ENCODE measurements around the gene GLB1L2.

The GLB1L2 gene

GRCh38 chr11:134390706-134391569, 59.1 kb downstream of the GLB1L2 start:
- no peak overlapping the region for H3K4me3 Mint-ChIP-seq
- H3K4me1 Mint-ChIP-seq (ENCODE audit: low read depth) = peaks cover 16% of the 10 kb centered on the region
- no peak overlapping the region for H3K27ac Mint-ChIP-seq
- H3K36me3 Mint-ChIP-seq = no peaks in the 10 kb centered on the region
- no peaks in the 10 kb centered on the region for H3K9me3 Mint-ChIP-seq (ENCODE audit: low read depth)
- peaks cover under 1% of the 10 kb centered on the region for H3K27me3 Mint-ChIP-seq

GRCh38 chr11:134391656-134392055, 59.9 kb downstream of the GLB1L2 start:
- Mint-ChIP-seq H3K9me3 (ENCODE audit: low read depth) (no peaks in the 10 kb centered on the region), H3K36me3 (no peaks in the 10 kb centered on the region), H3K27me3 (no peaks in the 10 kb centered on the region), H3K4me3 (no peak overlapping the region), H3K4me1 (ENCODE audit: low read depth) (peaks cover 9% of the 10 kb centered on the region), H3K27ac (no peak overlapping the region)

- Mint-ChIP-seq H3K27me3 (no peaks in the 10 kb centered on the region), H3K9me3 (ENCODE audit: low read depth) (no peaks in the 10 kb centered on the region), H3K4me3 (no peak overlapping the region), H3K36me3 (no peaks in the 10 kb centered on the region), H3K4me1 (ENCODE audit: low read depth) (no peaks in the 10 kb centered on the region), H3K27ac (no peak overlapping the region)
Measured at GRCh38 chr11:134392953-134393615, 61.3 kb downstream of the GLB1L2 start.

GRCh38 chr11:134393638-134394037, 61.9 kb downstream of the GLB1L2 start:
- no peaks in the 10 kb centered on the region for H3K36me3 Mint-ChIP-seq
- H3K27ac Mint-ChIP-seq = no peak overlapping the region
- H3K27me3 Mint-ChIP-seq = no peaks in the 10 kb centered on the region
- no peaks in the 10 kb centered on the region for H3K9me3 Mint-ChIP-seq (ENCODE audit: low read depth)
- no peaks in the 10 kb centered on the region for H3K4me1 Mint-ChIP-seq (ENCODE audit: low read depth)
- no peak overlapping the region for H3K4me3 Mint-ChIP-seq

GRCh38 chr11:134394311-134394710, 62.5 kb downstream of the GLB1L2 start:
- no peaks in the 10 kb centered on the region for H3K9me3 Mint-ChIP-seq (ENCODE audit: low read depth)
- H3K36me3 Mint-ChIP-seq = no peaks in the 10 kb centered on the region
- H3K4me3 Mint-ChIP-seq = no peak overlapping the region
- H3K27me3 Mint-ChIP-seq = no peaks in the 10 kb centered on the region
- no peak overlapping the region for H3K27ac Mint-ChIP-seq
- no peaks in the 10 kb centered on the region for H3K4me1 Mint-ChIP-seq (ENCODE audit: low read depth)

GRCh38 chr11:134395002-134395401, 63.2 kb downstream of the GLB1L2 start:
- no peaks in the 10 kb centered on the region for H3K27me3 Mint-ChIP-seq
- no peak overlapping the region for H3K27ac Mint-ChIP-seq
- H3K36me3 Mint-ChIP-seq = no peaks in the 10 kb centered on the region
- H3K4me3 Mint-ChIP-seq = no peak overlapping the region
- H3K9me3 Mint-ChIP-seq (ENCODE audit: low read depth) = no peaks in the 10 kb centered on the region
- no peaks in the 10 kb centered on the region for H3K4me1 Mint-ChIP-seq (ENCODE audit: low read depth)

GRCh38 chr11:134397304-134398078, 65.7 kb downstream of the GLB1L2 start:
- Mint-ChIP-seq H3K36me3 (no peaks in the 10 kb centered on the region), H3K4me3 (no peak overlapping the region), H3K27me3 (peaks cover 6% of the 10 kb centered on the region), H3K27ac (no peak overlapping the region), H3K4me1 (ENCODE audit: low read depth) (no peaks in the 10 kb centered on the region), H3K9me3 (ENCODE audit: low read depth) (no peaks in the 10 kb centered on the region)

GRCh38 chr11:134398079-134398444, 66.3 kb downstream of the GLB1L2 start:
- Mint-ChIP-seq H3K4me1 (ENCODE audit: low read depth) (no peaks in the 10 kb centered on the region), H3K36me3 (no peaks in the 10 kb centered on the region), H3K4me3 (no peak overlapping the region), H3K27me3 (peaks cover 6% of the 10 kb centered on the region), H3K9me3 (ENCODE audit: low read depth) (no peaks in the 10 kb centered on the region), H3K27ac (no peak overlapping the region)

GRCh38 chr11:134398644-134399292, 67.0 kb downstream of the GLB1L2 start:
- Mint-ChIP-seq H3K27ac (no peak overlapping the region), H3K4me3 (no peak overlapping the region), H3K27me3 (peaks cover 9% of the 10 kb centered on the region)

GRCh38 chr11:134399293-134399654, 67.5 kb downstream of the GLB1L2 start:
- no peaks in the 10 kb centered on the region for H3K4me1 Mint-ChIP-seq (ENCODE audit: low read depth)

More at GRCh38 chr11:134398644-134399292, 67.0 kb downstream of the GLB1L2 start:
- H3K9me3 Mint-ChIP-seq (ENCODE audit: low read depth) = no peaks in the 10 kb centered on the region
- no peaks in the 10 kb centered on the region for H3K36me3 Mint-ChIP-seq
- H3K4me1 Mint-ChIP-seq (ENCODE audit: low read depth) = no peaks in the 10 kb centered on the region

GRCh38 chr11:134399996-134400395, 68.2 kb downstream of the GLB1L2 start:
- Mint-ChIP-seq H3K4me3 (no peak overlapping the region), H3K27ac (no peak overlapping the region), H3K4me1 (ENCODE audit: low read depth) (no peaks in the 10 kb centered on the region), H3K36me3 (no peaks in the 10 kb centered on the region), H3K9me3 (ENCODE audit: low read depth) (no peaks in the 10 kb centered on the region), H3K27me3 (peaks cover 12% of the 10 kb centered on the region)

More at GRCh38 chr11:134399293-134399654, 67.5 kb downstream of the GLB1L2 start:
- Mint-ChIP-seq H3K27ac (no peak overlapping the region), H3K4me3 (no peak overlapping the region), H3K36me3 (no peaks in the 10 kb centered on the region), H3K9me3 (ENCODE audit: low read depth) (no peaks in the 10 kb centered on the region), H3K27me3 (peaks cover 12% of the 10 kb centered on the region)

GRCh38 chr11:134401825-134402809, 70.3 kb downstream of the GLB1L2 start:
- Mint-ChIP-seq H3K9me3 (ENCODE audit: low read depth) (no peaks in the 10 kb centered on the region), H3K27me3 (peaks cover 17% of the 10 kb centered on the region), H3K4me1 (ENCODE audit: low read depth) (peaks cover 2% of the 10 kb centered on the region)

GRCh38 chr11:134402910-134403309, 71.1 kb downstream of the GLB1L2 start:
- peaks cover 20% of the 10 kb centered on the region for H3K27me3 Mint-ChIP-seq

More at GRCh38 chr11:134401825-134402809, 70.3 kb downstream of the GLB1L2 start:
- Mint-ChIP-seq H3K27ac (no peak overlapping the region), H3K4me3 (no peak overlapping the region), H3K36me3 (no peaks in the 10 kb centered on the region)

More at GRCh38 chr11:134402910-134403309, 71.1 kb downstream of the GLB1L2 start:
- no peaks in the 10 kb centered on the region for H3K9me3 Mint-ChIP-seq (ENCODE audit: low read depth)
- no peak overlapping the region for H3K4me3 Mint-ChIP-seq
- H3K27ac Mint-ChIP-seq = no peak overlapping the region
- no peaks in the 10 kb centered on the region for H3K36me3 Mint-ChIP-seq
- peaks cover 2% of the 10 kb centered on the region for H3K4me1 Mint-ChIP-seq (ENCODE audit: low read depth)

Data from activated naive CD8-positive, alpha-beta T cell (primary cell).